Gastrocnemius medialis (tissue), 4 donors: ENCODE results near the gene OR13J1.

ENCODE experiments used
- CTCF ChIP-seq, 5 experiments: fragments of 450-650 bp in 3 of 5; fragments of 200-600 bp in 2 of 5; sonication (generic) in 2 of 5; IDR thresholded peaks in 4 of 5; conservative IDR thresholded peaks in 1 of 5; 1 replicate in 4 of 5; 2 replicates in 1 of 5; pipeline ENCODE4 v1.5.1; 2016 to 2019; ENCODE audit warnings: antibody characterized with exemption in 5 of 5, mild to moderate bottlenecking in 3 of 5, moderate library complexity in 3 of 5
- POLR2A ChIP-seq, 2 donors: fragments of 450-650 bp; IDR thresholded peaks; one replicate each; pipeline ENCODE4 v1.6.1; 2017; ENCODE audit warnings: antibody characterized with exemption in 2 of 2, mild to moderate bottlenecking in 2 of 2, moderate library complexity in 2 of 2

- TF ChIP-seq CTCF (IDR thresholded peaks at IDR 0.05 in 4 of 5, conservative IDR thresholded peaks at IDR 0.05 in 1 of 5) (no peak), POLR2A (IDR thresholded peaks at IDR 0.05) (no peak)
Observed at GRCh38 chr9:35909274-35909673, 39.1 kb upstream of the OR13J1 start, which contains the start of gene SPAAR.
